ENCODE measurements around the gene SRRM4.
A peak's percentile ranks its signal among the peaks of the same experiment; 100 is the strongest.

The SRRM4 gene

GRCh38 chr12:119122751-119123150 lies 141.4 kb downstream of the SRRM4 start:
- DNase-seq = no peak

DNA sequence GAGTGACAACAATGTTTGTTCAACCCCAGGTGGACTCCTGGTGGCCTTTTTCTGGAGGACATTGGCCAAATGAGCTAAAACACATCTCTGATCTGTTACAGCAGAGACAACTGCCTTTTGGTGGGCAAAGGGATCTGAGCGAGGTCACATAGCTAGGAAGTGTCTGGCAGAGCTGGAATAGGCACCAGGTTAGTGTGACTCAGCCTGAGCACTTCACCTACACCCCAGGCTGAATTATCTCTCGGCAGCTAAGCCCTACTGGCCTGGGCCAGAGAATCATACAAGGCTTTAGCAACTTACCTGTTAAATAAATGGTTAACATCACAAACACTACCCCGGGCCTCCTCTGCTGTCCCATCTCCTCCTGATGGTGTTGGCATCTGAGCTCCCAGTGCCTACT lies 147.2 kb downstream of the SRRM4 start:
- no peak for DNase-seq

DNA sequence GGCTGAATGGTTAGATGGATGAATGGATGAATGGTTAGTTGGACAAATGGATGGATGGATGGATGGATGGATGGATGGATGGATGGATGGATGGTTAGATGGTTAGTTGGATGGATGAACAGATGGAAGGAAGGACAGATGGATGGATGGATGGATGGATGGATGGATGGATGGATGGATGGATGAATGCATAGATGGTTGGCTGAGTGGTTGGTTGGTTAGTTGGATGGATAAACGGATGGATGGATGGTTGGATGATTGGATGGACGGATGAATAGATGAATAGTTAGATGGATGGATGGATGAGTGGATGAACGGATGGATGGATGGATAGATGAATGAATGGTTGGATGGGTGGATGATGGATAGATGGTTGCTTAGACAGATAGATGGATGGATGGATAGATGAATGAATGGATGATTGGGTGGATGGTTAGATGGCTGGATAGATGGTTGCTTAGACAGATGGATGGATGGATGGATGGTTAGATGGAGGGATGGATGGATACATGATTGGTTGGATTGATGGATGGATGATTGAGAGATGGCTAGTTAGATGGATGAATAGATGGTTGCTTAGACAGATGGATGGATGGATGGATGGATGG lies 148.6 kb downstream of the SRRM4 start:
- no peak for DNase-seq

DNA sequence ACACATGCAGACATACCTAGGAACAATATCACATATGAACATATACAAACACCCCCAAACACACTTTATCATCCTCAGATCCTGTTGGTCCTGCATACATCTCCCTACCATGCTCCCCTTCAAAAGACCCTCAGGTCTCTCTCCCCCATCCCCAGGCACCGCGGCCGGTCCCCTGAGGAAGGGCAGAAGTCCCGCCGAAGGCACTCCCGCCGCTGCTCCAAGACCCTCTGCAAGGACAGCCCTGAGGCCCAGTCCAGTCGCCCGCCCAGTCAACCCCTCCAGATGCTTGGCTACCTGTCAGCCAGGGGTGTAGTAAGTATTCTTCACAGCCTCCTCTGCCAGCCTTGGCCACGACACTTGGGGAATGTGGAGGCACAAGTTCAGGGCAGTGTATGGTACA lies 149.2 kb downstream of the SRRM4 start:
- DNase-seq = no peak

DNA sequence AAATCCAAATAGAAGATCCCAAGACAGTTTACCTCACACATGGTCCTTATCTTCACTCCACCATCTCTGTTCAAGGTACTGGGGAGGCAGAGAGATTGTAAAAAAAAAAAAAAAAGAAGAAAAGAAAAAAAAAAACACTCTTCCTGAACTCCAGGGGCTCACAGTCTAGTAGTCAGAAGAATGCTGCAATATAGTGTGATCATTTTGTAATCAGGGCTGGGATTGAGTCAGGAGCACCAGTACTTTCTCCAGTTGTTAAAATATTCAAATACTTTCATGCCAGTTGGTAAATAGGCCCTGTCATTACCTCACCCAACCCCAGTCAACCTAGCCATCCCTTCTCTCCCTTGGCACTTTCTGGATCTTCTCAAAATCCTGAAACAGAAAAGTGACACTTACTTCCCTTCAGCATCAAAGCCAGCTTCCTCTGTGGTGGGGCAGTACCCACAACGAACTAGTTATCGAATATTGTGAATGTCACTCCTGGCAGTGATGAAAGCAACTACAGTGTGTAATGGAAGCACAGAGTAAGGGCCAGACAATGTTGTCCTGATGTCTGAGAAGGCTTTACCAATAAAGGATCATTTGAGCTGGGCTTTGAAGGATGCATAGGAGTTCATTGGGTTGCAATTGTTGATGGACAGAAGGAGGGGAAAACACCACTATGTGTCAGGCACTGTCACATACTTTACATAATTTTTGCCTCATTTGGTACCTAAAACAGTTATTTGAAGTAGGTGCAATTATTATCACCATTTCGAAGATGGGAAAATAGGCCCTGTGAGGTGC lies 153.1 kb downstream of the SRRM4 start:
- no peak for DNase-seq

DNA sequence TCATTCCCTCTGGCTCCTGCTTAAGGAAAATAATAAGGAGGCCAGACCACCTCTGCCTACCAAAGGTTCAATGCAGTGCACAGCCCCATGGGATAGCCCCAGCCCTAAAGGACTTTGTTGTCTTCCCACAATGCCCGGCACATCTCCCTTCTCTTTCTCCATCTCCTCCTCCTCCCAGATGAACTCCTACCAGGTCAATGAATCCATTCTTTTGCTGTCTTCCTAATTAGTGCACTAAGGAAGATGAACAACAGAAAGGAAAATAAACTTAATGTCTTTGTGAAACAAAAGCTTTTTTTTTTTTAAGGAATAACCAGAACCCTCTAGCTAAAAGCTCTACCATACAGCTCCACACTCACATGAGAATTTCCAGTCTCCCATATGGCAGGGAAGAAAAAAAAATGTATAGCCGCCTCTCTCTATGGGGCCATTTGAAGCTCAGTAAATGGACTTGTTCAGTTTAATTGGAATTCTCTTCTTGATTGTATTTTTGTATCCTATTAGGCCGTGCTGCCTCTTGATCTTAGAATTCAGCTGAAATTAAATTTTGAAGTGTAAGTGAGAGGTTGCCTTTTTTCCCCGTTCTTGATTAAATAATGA lies 155.6 kb downstream of the SRRM4 start:
- no peak for DNase-seq

GRCh38 chr12:119139448-119139847 lies 158.1 kb downstream of the SRRM4 start:
- no peak for DNase-seq

GRCh38 chr12:119145367-119145766 lies 164.0 kb downstream of the SRRM4 start:
- no peak for DNase-seq

DNA sequence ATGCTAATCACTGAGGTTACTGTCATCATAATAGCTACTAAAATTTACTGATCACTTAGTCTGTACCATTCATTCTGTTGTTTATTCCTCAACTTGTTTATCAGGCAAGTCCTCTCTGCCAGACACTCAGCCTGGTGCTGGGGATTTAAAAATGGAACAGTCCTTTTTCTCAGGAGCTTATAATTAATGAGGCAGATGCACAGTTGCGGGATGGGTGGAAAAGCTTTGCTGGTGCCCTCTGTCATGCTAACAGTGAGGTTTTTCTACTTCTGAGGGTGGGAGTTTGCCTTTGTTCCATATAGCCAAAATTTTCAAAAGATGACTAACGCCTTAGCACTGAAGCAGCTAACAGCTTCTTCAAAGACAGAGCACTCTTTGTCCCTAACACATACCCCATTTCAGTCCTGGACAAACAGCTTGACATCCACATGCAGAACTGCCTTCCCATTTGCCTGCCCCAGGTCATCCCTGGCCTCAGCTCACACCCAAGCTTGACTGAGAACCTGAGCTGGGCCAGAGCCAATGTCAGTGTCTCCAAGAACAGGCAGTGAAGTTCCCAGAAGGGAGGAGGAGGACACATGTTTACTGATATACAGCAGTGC lies 166.6 kb downstream of the SRRM4 start:
- no peak for DNase-seq

DNA sequence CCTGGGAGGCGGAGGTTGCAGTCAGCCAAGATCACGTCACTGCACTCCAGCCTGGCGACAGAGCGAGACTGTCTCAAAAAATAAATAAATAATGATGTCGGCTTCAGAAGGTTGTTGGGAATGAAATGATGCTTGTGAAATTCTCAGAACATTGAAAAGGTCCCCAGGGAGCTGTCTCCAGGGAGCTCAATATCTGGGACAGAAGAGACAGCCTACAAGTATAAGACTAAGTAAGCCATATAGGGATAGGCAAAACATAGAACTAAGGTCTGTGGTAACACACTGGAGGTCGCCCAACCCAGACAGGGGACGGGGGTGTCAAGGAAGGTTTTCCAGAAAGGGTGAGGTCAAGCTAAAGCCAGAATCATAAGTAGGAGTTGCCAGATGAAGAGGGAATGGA lies 167.9 kb downstream of the SRRM4 start:
- no peak for DNase-seq

GRCh38 chr12:119151445-119152026 lies 170.2 kb downstream of the SRRM4 start:
- DNase-seq = no peak

DNA sequence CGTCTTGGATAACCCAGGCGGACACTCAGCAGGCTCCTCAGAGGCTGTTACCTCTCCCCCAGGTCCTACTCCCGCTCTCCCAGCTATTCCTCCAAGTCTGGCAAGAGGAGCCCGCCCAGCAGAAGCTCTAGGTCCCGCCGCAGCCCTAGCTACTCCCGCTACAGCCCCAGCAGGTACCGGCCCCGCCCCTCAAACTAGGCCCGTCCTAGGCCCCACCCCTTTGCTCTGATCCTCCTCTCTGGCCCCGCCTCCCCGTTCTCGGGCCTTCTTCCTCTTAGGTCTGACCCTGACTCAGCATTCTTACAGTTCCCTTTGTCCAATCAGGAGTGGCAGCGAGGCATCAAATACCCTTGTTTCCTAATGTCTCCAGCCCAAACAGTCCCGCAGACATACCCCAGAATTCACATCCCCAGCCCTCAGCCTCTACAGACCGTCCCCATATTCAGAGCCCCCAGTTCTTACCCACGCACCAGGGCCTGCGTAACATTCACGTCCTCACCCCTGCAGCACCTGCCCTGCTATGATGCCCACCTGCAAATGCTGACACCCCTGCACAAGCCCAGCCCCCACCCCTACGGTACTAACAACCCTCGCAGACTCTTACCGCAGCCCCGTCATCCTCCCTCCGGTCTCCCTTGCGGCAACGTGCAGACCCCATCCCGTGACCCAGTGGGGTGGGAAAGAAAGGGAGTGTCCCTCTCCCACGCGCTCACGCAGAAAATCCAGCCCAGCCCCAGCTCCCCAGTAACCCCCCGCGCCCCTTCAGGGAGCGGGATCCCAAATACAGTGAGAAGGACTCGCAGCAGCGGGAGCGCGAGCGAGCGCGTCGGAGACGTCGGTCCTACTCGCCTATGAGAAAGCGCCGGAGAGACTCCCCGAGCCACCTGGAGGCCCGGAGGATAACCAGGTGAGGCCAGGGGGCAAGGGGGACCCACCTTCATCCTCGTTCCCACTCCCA lies 172.4 kb downstream of the SRRM4 start:
- peak in 1 of 2 experiments; percentile 3 for DNase-seq

GRCh38 chr12:119154435-119154818 lies 173.1 kb downstream of the SRRM4 start:
- no peak for DNase-seq

DNA sequence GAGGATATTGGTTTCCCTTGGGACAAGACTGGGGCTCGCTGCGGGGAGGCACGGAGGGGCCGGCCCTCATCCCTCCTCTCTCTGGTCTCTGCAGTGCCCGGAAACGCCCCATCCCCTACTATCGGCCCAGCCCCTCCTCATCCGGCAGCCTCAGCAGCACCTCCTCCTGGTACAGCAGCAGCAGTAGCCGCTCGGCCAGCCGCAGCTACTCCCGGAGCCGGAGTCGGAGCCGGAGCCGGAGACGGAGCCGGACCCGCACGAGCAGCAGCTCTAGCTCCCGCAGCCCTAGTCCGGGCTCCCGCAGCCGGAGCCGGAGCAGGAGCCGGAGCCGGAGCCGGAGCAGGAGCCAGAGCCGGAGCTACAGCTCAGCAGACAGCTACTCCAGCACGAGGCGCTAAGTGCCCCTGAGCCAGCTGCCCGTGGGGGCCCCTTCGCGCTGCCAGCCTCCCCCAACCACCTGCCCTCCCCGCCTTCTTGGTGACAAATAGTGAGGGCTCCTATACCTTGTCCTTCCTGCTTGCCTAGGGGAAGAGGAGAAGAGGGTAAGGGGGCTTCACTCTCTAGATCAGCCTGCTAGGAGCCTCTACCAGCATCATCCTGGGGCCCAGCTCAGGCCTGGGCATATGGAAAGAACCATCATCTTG lies 175.2 kb downstream of the SRRM4 start:
- no peak for DNase-seq

GRCh38 chr12:119157528-119157927 lies 176.2 kb downstream of the SRRM4 start:
- no peak for DNase-seq

DNA sequence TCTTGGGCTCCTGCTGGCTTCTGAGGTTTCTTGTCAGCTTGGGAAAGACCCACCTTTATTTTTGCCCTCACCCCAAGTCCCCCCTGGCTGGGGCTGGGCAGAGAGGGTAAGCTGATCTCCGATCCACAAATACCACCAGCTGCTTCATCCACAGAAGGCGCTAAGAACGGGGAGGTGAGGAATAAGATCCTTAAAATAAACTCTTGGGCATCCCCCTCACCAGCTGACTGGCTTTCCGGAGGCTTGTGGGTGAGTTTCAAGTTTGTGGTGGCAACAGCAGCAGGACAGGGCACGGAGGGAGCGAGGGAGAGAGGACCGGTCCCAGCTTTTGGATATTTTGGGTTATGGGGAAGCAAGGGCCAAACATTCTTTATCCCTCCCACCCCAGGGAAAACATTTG lies 176.6 kb downstream of the SRRM4 start:
- DNase-seq = no peak

- DNase-seq = no peak
Measured at GRCh38 chr12:119158402-119158801, 177.1 kb downstream of the SRRM4 start.

DNA sequence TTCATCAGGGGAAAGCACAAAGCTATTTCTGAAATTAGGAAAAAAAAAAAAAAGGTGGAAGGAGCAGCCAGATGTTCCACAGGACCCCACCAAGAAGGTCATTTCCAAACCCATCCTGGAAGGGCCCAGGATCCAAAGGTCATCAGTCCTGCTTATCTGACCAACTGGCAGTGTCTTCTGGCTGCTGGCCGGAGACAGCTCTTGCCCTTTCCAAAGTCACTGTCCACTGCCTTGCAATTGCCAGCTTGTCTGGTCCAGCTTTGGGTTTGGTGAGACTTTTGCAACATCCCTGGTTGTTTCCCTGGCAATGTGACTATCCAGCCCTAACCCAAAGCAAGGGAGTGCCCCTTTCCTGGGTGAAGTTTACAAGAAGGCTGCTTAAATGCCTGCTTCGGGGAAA lies 178.5 kb downstream of the SRRM4 start:
- no peak for DNase-seq

DNA sequence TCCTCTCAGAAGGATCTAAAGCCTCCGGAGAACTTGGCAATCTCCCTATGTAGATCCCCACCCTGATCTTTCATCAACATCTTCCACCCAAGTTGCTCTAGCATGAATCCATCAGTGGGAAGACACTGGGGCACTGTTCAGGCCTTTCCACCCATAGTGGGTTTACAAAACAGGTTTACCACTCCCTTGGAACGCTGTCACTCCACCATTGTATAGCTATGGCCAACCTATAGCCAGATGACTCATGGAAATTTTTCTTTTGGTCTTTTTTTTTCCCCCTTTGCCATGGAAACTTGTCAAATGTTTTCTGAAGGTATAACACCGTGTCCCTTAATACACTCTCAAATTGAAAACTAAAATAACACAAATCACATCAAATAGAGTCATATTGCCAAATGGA lies 186.6 kb downstream of the SRRM4 start:
- DNase-seq = no peak

DNA sequence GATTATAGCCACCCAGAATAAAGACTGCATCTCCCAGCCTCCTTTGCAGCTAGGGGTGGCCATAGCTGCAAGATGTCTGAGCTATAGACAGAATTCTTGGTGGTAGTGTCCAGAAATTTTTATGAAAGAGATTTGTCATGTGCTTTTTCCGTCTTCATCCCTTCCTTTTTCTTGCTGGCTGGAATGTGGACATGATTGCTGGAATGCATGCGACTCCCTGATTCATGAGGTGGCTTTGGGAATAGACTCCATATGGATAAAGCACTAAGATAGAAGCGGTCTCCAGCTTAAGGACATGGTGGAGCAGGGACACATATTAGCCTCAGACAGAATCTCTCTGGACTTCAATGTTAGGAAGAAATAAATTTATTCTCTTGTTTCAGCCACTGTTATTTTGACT lies 187.4 kb downstream of the SRRM4 start:
- no peak for DNase-seq

DNA sequence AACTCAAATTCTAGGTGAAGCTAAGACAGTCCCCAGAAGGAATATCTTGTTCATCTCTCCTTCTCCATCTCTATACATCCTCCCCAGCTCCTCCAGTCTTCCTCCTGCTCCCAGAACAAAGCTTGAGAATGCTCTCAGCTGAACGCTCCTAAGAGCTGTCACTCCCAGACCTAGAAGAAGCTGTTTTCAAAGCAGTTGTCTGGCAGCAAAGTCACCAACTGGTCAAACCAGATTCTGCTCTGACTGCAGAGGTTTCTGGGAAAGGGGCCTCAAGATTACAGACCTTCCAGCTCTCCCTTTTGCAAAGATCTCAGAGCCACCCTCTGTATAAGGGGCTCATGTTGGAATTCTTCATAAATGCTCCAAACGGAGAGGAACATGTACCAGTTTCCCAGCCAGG lies 187.8 kb downstream of the SRRM4 start:
- DNase-seq = no peak

DNA sequence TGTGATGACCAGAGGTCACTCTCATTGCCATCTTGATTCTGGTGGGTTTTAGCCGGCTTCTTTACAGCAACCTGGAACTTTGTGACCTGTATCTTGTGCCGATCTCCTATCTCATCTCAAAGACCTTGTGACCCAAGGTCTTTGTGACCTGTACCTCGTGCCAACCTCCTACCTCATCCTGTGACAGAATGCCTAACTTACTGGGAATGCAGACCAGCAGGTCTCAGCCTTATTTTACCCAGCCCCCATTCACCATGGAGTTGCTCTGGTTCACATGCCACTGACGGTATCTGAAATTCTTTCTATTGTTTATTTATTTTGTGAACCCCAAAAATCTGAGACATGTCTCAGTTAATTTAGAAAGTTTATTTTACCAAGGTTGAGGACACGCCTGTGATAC lies 189.9 kb downstream of the SRRM4 start:
- DNase-seq = no peak
